Tibial nerve (tissue), 4 donors: Measurements from ENCODE around the gene HNRNPH3.

ENCODE experiments used
- CTCF ChIP-seq, 5 experiments: fragments of 200-600 bp in 3 of 5; fragments of 450-650 bp in 2 of 5; sonication (generic) in 3 of 5; IDR thresholded peaks; one replicate each; pipeline ENCODE4 v1.5.1; 2016 to 2019; ENCODE audit warnings: antibody characterized with exemption in 5 of 5, mild to moderate bottlenecking in 3 of 5, moderate library complexity in 2 of 5
- EP300 ChIP-seq, 2 donors: sonication (generic); formaldehyde crosslinking; IDR thresholded peaks; one replicate each; pipeline ENCODE4 v1.6.1; 2017; ENCODE audit warnings: antibody characterized with exemption in 2 of 2, mild to moderate bottlenecking in 1 of 2
- POLR2A ChIP-seq, 2 donors: fragments of 450-650 bp; IDR thresholded peaks; one replicate each; pipeline ENCODE4 v1.6.1; 2017; ENCODE audit warnings: antibody characterized with exemption in 2 of 2, mild to moderate bottlenecking in 2 of 2, moderate library complexity in 2 of 2

DNA sequence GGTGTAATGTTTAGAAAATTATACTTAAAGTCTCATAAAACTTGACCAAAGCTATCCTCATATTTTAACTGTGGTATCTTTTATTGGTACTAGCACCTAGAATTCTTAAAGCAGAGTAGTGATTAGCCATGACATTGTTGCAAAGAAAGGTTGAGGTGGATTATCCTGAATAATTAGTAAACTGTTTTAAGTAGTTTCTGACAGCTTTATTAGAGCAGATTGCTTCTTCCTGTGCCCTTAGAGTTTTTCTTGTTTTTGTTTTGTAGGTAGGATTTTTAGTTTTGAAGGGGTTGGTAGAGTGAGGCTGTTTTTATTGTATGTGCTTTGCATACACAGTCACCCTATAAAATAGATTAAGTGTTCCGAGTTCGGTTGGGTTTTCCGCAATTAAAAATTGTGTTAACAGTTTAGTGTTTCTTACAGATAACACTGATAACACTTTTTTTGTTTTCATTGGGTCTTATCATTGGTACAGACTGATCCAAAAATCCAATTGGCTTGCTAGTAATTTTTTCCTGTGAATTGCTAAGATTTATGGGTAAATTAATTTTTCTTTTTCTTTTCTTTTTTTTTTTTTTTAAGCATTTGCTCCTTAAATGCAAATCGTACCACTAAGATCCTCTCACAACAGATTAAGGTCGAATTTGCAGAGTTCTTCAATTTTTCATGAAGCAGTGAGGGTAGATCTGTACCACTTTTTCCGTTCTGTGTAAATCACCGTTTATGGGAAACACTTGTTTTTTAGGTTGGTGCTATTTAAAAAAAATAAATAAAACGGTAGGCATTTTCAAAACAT, 3.0 kb downstream of the HNRNPH3 start:
- TF ChIP-seq CTCF (IDR thresholded peaks at IDR 0.05) = no peak
- no peak for TF ChIP-seq POLR2A (IDR thresholded peaks at IDR 0.05)
- TF ChIP-seq EP300 (IDR thresholded peaks at IDR 0.05) = no peak
